GM12874 (cell line): ENCODE measurements around the gene ZNF804A.

Source experiments
- TF ChIP-seq, protein P1 (sequence below): IDR thresholded peaks from 2 replicates; pipeline ENCODE4 v1.5.1; 2011; ENCODE audit warnings: low read depth, mild to moderate bottlenecking, control low read depth, low read length, moderate library complexity; ENCODE audit not compliant: insufficient read depth

The ZNF804A gene

GRCh38 chr2:184598316-184599053, at the start of gene ZNF804A:
Gene ZNF804A (plus strand): TSS chr2:184598529. CDS start chr2:184598960, 431 bp downstream.
- TF ChIP-seq, protein P1, sequence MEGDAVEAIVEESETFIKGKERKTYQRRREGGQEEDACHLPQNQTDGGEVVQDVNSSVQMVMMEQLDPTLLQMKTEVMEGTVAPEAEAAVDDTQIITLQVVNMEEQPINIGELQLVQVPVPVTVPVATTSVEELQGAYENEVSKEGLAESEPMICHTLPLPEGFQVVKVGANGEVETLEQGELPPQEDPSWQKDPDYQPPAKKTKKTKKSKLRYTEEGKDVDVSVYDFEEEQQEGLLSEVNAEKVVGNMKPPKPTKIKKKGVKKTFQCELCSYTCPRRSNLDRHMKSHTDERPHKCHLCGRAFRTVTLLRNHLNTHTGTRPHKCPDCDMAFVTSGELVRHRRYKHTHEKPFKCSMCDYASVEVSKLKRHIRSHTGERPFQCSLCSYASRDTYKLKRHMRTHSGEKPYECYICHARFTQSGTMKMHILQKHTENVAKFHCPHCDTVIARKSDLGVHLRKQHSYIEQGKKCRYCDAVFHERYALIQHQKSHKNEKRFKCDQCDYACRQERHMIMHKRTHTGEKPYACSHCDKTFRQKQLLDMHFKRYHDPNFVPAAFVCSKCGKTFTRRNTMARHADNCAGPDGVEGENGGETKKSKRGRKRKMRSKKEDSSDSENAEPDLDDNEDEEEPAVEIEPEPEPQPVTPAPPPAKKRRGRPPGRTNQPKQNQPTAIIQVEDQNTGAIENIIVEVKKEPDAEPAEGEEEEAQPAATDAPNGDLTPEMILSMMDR, result no peak

DNA sequence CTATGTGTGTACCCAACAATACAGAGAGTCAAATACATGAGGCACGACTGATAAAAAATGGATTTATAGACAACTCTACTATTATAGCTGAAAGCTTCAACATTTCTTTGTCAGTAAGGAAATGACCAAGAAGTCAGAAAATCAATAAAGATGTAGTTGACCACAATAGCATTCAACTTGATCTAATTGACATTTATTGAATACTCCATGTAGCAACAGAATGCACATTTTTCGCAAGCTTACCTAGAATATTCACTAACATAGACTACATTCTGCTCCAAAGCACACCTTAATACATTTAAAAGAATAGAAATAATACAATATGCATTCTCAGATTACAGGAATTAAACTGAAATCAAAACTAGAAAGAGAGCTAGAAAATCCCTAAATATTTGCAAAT, 49.2 kb upstream of the ZNF804A start:
- TF ChIP-seq, protein P1, result no peak

DNA sequence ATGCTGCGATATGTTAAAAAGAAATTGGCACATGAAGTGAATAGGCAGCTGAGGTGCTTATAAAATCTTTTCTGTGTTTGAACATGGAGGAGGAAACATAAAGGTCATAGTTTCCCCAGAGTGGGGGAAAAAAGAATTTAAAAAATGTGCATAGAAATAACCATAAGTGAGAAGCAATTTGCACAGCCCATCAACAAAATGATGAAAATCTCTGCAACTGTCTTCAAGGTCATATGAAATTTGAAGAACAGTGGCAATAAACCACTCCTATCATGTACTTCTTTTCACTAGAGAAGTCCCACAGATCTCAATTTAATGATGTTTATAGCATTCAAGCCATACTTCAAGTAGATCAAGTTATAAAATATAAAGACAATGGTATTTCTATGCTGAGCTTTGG, 46.7 kb upstream of the ZNF804A start:
- TF ChIP-seq, protein P1, result no peak

- TF ChIP-seq, protein P1, result no peak
Observed at GRCh38 chr2:184554736-184555135, 43.6 kb upstream of the ZNF804A start.

GRCh38 chr2:184555352-184555751, 43.0 kb upstream of the ZNF804A start:
- TF ChIP-seq, protein P1, result no peak

DNA sequence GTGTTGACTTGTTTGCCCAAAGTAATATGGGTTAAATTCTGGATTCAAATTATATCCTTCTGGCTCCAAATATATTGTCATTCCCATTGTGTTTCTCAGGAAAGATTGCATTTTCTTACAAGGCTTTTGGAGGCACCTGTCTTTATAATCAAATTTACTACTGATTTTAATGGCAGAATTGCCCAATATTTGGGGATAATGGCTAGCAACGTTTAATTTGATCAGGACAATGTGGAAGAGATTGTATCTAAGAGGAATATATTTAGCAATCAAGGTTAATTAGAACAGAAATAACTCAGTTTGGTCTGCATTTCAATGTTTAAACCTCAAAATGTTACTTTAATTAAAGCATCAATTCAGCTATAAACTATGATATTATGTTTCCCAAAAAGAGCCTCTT, 41.7 kb upstream of the ZNF804A start:
- TF ChIP-seq, protein P1, result no peak

DNA sequence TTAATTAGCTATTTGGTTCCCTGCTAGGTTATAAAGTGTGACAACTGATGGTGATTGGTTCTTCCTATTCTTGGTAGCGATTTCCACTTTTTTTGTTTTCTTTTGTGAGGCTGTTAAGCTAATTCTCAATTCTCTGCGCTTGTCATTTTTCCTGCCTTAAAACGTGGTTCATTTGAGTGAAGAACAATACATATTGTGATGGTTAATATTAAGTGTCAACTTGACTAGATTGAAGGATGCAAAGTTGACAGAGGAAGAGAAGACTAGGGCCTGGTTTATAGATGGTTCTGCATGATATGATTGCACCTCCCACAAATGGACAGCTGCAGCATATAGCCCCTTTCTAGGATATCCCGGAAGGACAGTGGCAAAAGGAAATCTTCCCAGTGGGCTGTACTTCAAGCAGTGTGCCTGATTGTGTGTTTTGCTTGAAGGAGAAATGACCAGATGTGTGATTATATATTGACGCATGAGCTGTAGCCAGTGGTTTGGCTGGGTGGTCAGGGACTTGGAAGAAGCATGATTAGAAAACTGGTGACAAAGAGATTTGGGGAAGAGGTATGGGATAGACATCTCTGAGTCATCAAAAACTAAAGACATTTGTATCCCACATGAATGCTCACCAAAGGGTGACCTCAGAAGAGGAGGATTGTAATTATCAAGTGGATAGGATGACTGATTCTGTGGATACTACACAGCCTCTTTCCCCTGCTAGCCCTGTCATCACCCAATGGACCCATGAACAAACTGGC, 39.4 kb upstream of the ZNF804A start:
- TF ChIP-seq, protein P1, result no peak
